ENCODE results near the gene HOXA7. TPM values are rescaled to one million over a fixed set of nuclear protein-coding genes. Genes with fewer than 3 reads are reported as not detected.
A peak's percentile ranks its signal among the peaks of the same experiment; 100 is the strongest.

HOXA7 gene
- total RNA-seq, 2 donors from 2014 or later = 0.26 to 0.66 TPM

DNA sequence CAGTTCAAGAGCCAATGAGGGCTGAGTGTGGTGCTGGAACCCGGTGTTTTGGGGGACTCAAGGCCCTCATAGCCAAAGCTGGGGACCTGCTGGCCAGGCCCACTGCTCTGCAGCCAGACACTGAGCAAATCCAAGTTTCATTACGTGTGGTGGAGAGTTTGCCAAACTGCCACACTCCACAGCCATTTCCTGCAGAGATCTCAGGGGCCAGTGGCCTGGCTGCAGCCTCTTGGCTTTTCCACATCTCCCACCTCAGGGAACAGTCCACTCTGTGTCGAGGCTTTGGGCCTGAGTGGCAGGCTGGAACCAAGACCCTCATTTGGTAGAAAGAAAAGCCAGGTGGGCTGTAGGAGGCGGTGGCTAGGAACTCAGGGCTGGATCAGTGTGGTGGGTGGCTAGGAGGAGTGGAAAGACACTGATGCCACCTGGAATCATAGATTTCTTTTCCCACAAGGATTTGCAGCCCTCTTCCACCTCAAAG lies 25.4 kb upstream of the HOXA7 start:
- Histone ChIP-seq H3K27ac (no peak overlapping the region), H3K4me1 (peaks cover 45% of the 10 kb centered on the region), H3K9me3 (no peaks in the 10 kb centered on the region), H3K4me3 (no peak overlapping the region), H3K36me3 (replicated peaks in 1 of 2; ENCODE audit: insufficient read depth in 1 of 2, low read depth in 2 of 2) (no peaks in the 10 kb centered on the region), H3K27me3 (peaks cover 14 to 74% of the 10 kb centered on the region in 2 donors)
- TF ChIP-seq CTCF (IDR thresholded peaks at IDR 0.05) (no peak), POLR2A (IDR thresholded peaks at IDR 0.05) (no peak)
- ATAC-seq (no peak), DNase-seq (peak in 2 of 4 donors; percentile 7)
- intact Hi-C loops (cut with DNase I) = no loop called here
- WGBS, 2 donors = 35 to 59% methylated on average over 4 of the region's 4 CpGs

GRCh38 chr7:27180431-27181420 lies 24.3 kb upstream of the HOXA7 start:
- Histone ChIP-seq H3K4me3 (no peak overlapping the region), H3K27me3 (peaks cover 10 to 81% of the 10 kb centered on the region in 2 donors), H3K4me1 (peaks cover 41% of the 10 kb centered on the region), H3K9me3 (no peaks in the 10 kb centered on the region), H3K36me3 (replicated peaks in 1 of 2; ENCODE audit: insufficient read depth in 1 of 2, low read depth in 2 of 2) (no peaks in the 10 kb centered on the region), H3K27ac (no peak overlapping the region)
- ATAC-seq = no peak
- intact Hi-C loops (cut with DNase I) = no loop called here
- 52 to 54% methylated on average over 8 to 12 of the region's 12 CpGs for WGBS, 2 donors
- TF ChIP-seq POLR2A (IDR thresholded peaks at IDR 0.05) = no peak
- TF ChIP-seq CTCF (IDR thresholded peaks at IDR 0.05) = no peak
- peak in 2 of 4 donors; percentile 6 to 9 for DNase-seq

GRCh38 chr7:27179503-27180430 lies 23.3 kb upstream of the HOXA7 start:
- Histone ChIP-seq H3K9me3 (no peaks in the 10 kb centered on the region), H3K4me1 (peaks cover 32% of the 10 kb centered on the region), H3K27ac (no peak overlapping the region), H3K27me3 (peaks cover 7 to 81% of the 10 kb centered on the region in 2 donors), H3K36me3 (replicated peaks in 1 of 2; ENCODE audit: insufficient read depth in 1 of 2, low read depth in 2 of 2) (no peaks in the 10 kb centered on the region), H3K4me3 (no peak overlapping the region)
- WGBS, 2 donors = 8 to 14% methylated on average over 41 to 56 of the region's 56 CpGs
- TF ChIP-seq POLR2A (IDR thresholded peaks at IDR 0.05) (no peak), CTCF (IDR thresholded peaks at IDR 0.05) (peak; percentile 40 to 79 (median 55))
- intact Hi-C loops (cut with DNase I) = no loop called here
- DNase-seq = peak; percentile 39 to 55 (median 43)
- ATAC-seq = peak; percentile 60

GRCh38 chr7:27179030-27179429 lies 22.6 kb upstream of the HOXA7 start:
- ATAC-seq (no peak), DNase-seq (peak in 2 of 4 donors; percentile 0 to 4)
- 22 to 27% methylated on average over 14 of the region's 14 CpGs for WGBS, 2 donors

More at GRCh38 chr7:27179030-27179429, 22.6 kb upstream of the HOXA7 start:
- peaks cover 2 to 81% of the 10 kb centered on the region in 2 donors for H3K27me3 ChIP-seq
- no peaks in the 10 kb centered on the region for H3K9me3 ChIP-seq
- H3K4me3 ChIP-seq = no peak overlapping the region
- H3K27ac ChIP-seq = no peak overlapping the region
- H3K4me1 ChIP-seq = peaks cover 30% of the 10 kb centered on the region
- H3K36me3 ChIP-seq (replicated peaks in 1 of 2; ENCODE audit: insufficient read depth in 1 of 2, low read depth in 2 of 2) = no peaks in the 10 kb centered on the region
- no peak for TF ChIP-seq CTCF (IDR thresholded peaks at IDR 0.05)
- no peak for TF ChIP-seq POLR2A (IDR thresholded peaks at IDR 0.05)
- intact Hi-C loops (cut with DNase I) = no loop called here
